Measurements from ENCODE around the gene TRIO. TPM values are rescaled to one million over a fixed set of nuclear protein-coding genes. Genes with fewer than 3 reads are reported as not detected.

The TRIO gene
- polyA plus RNA-seq, 3 donors, result 1.7 to 45.8 (median 2.1) TPM

DNA sequence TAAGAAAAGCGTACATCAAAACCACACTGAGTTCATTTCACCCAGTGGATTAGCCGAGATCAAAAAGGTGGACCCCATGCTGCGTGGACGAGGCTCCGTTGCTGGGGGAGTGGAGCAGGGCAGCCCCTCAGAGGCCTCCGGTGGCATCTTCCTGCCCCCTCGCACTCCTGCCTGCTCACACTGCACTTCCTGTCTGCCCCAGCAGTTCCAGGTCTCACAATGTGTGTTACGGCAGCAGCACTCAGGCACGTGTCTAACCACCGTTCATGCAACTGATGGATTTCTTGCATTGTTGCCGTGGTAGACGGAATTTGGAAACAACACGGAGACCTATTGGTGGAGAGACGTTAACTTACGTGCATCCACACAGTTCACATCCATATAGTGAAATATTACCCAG lies 241.9 kb downstream of the TRIO start:
- H3K27ac Mint-ChIP-seq, result no peak overlapping the region
- DNase-seq, result no peak
- no peak overlapping the region for H3K27ac ChIP-seq (ENCODE audit: low read depth in 1 of 2, low read length in 2 of 2)
- H3K27me3 Mint-ChIP-seq (ENCODE audit: low read depth in 3 of 3), result peaks cover 0 to 2% (median 0%) of the 10 kb centered on the region in 3 donors
- H3K4me3 Mint-ChIP-seq, result no peak overlapping the region
- intact Hi-C loops (cut with micrococcal nuclease), result no loop called here
- H3K79me2 ChIP-seq (ENCODE audit: insufficient read depth, low read length), result no peaks in the 10 kb centered on the region
- 94% methylated on average over 12 of the region's 15 CpGs for WGBS (ENCODE audit: insufficient coverage)
- H4K20me1 ChIP-seq (ENCODE audit: insufficient read depth, low read length), result no peaks in the 10 kb centered on the region
- no peak overlapping the region for H3K4me2 ChIP-seq (replicated peaks; ENCODE audit: extremely low read depth, low read length, poor library complexity, severe bottlenecking)
- peaks cover 91 to 100% of the 10 kb centered on the region in 2 donors for H3K36me3 ChIP-seq (replicated peaks in 1 of 2; ENCODE audit: control insufficient read depth in 1 of 2, insufficient read depth in 2 of 2, low read length in 2 of 2)
- peaks cover 90 to 95% of the 10 kb centered on the region in 2 donors for H3K36me3 Mint-ChIP-seq
- no peak overlapping the region for H3K9ac ChIP-seq (ENCODE audit: insufficient read depth, low read length, poor library complexity, severe bottlenecking)
- peaks cover 6% of the 10 kb centered on the region for H3K4me1 Mint-ChIP-seq
- H3K4me3 ChIP-seq (replicated peaks in 1 of 3; ENCODE audit: low read depth in 2 of 3, low read length in 3 of 3), result no peak overlapping the region
- H3K9me3 Mint-ChIP-seq, result peaks cover 0 to 2% (median 0%) of the 10 kb centered on the region in 7 donors
- no peaks in the 10 kb centered on the region for H3K9me3 ChIP-seq (replicated peaks in 1 of 2; ENCODE audit: control insufficient read depth in 1 of 2, insufficient read depth in 1 of 2, low read length in 2 of 2)
- no peak overlapping the region for H2AFZ ChIP-seq (ENCODE audit: insufficient read depth, low read depth, low read length, poor library complexity, severe bottlenecking)
- no peaks in the 10 kb centered on the region for H3K4me1 ChIP-seq (ENCODE audit: control insufficient read depth in 1 of 2, insufficient read depth in 2 of 2, low read length in 2 of 2)
- TF ChIP-seq, protein P1, sequence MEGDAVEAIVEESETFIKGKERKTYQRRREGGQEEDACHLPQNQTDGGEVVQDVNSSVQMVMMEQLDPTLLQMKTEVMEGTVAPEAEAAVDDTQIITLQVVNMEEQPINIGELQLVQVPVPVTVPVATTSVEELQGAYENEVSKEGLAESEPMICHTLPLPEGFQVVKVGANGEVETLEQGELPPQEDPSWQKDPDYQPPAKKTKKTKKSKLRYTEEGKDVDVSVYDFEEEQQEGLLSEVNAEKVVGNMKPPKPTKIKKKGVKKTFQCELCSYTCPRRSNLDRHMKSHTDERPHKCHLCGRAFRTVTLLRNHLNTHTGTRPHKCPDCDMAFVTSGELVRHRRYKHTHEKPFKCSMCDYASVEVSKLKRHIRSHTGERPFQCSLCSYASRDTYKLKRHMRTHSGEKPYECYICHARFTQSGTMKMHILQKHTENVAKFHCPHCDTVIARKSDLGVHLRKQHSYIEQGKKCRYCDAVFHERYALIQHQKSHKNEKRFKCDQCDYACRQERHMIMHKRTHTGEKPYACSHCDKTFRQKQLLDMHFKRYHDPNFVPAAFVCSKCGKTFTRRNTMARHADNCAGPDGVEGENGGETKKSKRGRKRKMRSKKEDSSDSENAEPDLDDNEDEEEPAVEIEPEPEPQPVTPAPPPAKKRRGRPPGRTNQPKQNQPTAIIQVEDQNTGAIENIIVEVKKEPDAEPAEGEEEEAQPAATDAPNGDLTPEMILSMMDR (IDR thresholded peaks at IDR 0.05), result no peak
- no peaks in the 10 kb centered on the region for H3K27me3 ChIP-seq (ENCODE audit: control insufficient read depth in 2 of 2, insufficient read depth in 2 of 2, low read length in 2 of 2)

DNA sequence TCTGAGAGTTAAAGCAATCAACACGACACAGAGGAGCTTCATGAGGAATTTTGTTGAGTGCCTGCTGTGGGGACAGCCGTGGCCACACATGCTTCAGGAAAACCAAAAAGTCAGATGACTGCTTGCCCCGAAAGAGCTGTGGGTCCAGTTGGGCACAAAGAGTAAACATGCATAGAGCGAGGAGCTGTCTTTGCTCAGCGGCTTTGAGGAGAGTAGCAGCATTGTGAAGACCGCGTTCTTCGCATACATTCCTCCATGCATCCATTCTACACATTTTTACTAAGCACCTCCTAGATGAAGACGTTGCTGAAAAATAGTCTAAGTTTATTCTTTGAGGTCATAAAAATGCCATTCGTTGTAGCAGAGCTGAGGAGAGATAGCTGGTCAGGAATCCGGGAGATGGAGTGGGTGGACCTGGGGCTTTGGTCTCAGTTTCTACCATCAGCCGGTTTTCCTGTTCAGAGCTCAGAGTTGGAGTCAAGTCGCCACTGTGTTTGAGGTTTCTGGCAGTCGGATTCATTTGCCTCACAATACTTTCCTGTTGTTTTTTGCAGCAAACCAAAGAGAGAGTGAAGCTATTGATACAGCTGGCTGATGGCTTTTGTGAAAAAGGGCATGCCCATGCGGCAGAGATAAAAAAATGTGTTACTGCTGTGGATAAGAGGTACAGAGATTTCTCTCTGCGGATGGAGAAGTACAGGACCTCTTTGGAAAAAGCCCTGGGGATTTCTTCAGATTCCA lies 243.9 kb downstream of the TRIO start:
- WGBS (ENCODE audit: insufficient coverage), result 91% methylated on average over 10 of the region's 16 CpGs

More for the DNA sequence above, 243.9 kb downstream of the TRIO start:
- no peak for DNase-seq
- H3K9ac ChIP-seq (ENCODE audit: insufficient read depth, low read length, poor library complexity, severe bottlenecking), result no peak overlapping the region
- H3K4me2 ChIP-seq (replicated peaks; ENCODE audit: extremely low read depth, low read length, poor library complexity, severe bottlenecking), result no peak overlapping the region
- no peak overlapping the region for H2AFZ ChIP-seq (ENCODE audit: insufficient read depth, low read depth, low read length, poor library complexity, severe bottlenecking)
- H3K4me1 ChIP-seq (ENCODE audit: control insufficient read depth in 1 of 2, insufficient read depth in 2 of 2, low read length in 2 of 2), result no peaks in the 10 kb centered on the region
- intact Hi-C loops (cut with micrococcal nuclease), result no loop called here
- TF ChIP-seq, protein P1 (IDR thresholded peaks at IDR 0.05), result no peak
- Mint-ChIP-seq H3K36me3 (peaks cover 92 to 96% of the 10 kb centered on the region in 2 donors), H3K27ac (peak overlapping the region in 2 of 7 donors; percentile 3 to 67), H3K9me3 (peaks cover 0 to under 1% (median 0%) of the 10 kb centered on the region in 7 donors), H3K27me3 (ENCODE audit: low read depth in 3 of 3) (peaks cover 0 to 2% (median 0%) of the 10 kb centered on the region in 3 donors), H3K4me1 (no peaks in the 10 kb centered on the region), H3K4me3 (no peak overlapping the region)
- no peak overlapping the region for H3K4me3 ChIP-seq (replicated peaks in 1 of 3; ENCODE audit: low read depth in 2 of 3, low read length in 3 of 3)
- no peaks in the 10 kb centered on the region for H3K79me2 ChIP-seq (ENCODE audit: insufficient read depth, low read length)
- H3K36me3 ChIP-seq (replicated peaks in 1 of 2; ENCODE audit: control insufficient read depth in 1 of 2, insufficient read depth in 2 of 2, low read length in 2 of 2), result peaks cover 94 to 100% of the 10 kb centered on the region in 2 donors
- no peaks in the 10 kb centered on the region for H3K27me3 ChIP-seq (ENCODE audit: control insufficient read depth in 2 of 2, insufficient read depth in 2 of 2, low read length in 2 of 2)
- no peaks in the 10 kb centered on the region for H3K9me3 ChIP-seq (replicated peaks in 1 of 2; ENCODE audit: control insufficient read depth in 1 of 2, insufficient read depth in 1 of 2, low read length in 2 of 2)
- no peak overlapping the region for H3K27ac ChIP-seq (ENCODE audit: low read depth in 1 of 2, low read length in 2 of 2)
- H4K20me1 ChIP-seq (ENCODE audit: insufficient read depth, low read length), result no peaks in the 10 kb centered on the region

Measured in CD14-positive monocyte (primary cell).